SHP77 treated with DMSO at 0.1 percent for 48 hours (cell line): Measurements from ENCODE around the gene UCK1.

ENCODE experiments used
- DNase-seq: peaks from one replicate; lab custom pipeline; 2025; lab: John Stamatoyannopoulos, UW

Gene UCK1

DNA sequence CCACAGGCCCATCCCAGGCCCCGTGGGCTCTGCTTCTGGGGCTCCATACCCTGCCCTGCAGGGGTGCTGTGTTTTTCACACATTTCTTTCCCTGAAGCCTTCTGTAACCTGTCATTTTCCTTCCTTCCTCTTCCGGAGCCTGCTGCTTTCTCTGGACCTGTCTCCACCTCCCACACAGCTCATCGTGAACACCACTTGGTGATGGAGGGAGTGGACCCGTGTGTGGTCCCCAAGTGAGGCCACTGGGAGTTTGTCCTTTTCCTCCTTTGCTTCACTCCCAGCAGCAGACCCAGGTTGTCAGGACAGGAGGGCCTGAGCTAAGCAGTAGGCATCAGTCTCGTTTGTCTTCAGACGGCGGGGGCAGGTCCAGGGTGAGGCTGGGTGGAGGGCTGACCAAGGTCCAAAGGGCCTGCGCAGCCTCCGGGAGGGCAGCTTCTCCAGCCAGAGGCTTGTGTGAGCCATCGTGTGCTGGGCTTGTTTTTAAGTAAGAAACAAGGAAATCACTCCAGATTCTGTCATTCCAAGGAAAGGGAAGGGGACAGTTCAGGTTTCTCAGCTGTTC, 34.1 kb downstream of the UCK1 start:
- no peak for DNase-seq

DNA sequence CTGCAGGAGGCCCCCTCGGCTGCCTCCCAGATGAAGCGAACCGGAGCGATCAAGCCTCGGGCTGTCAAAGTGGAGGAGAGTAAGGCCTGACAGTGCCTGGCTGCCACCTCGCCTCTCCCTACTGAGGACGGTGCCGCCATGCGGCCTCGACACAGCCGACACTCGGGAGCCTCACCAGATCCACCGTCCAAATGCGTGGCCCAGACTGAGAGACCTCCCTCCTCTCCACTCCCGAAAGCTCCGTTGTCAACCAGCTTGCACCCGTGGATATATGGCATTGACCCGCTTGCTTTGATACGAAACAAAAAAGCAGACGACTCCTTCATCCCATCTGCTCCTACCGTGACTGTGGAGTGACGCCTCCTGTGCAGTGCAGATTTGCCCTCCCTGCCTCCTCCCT, 35.3 kb downstream of the UCK1 start:
- DNase-seq = no peak

DNA sequence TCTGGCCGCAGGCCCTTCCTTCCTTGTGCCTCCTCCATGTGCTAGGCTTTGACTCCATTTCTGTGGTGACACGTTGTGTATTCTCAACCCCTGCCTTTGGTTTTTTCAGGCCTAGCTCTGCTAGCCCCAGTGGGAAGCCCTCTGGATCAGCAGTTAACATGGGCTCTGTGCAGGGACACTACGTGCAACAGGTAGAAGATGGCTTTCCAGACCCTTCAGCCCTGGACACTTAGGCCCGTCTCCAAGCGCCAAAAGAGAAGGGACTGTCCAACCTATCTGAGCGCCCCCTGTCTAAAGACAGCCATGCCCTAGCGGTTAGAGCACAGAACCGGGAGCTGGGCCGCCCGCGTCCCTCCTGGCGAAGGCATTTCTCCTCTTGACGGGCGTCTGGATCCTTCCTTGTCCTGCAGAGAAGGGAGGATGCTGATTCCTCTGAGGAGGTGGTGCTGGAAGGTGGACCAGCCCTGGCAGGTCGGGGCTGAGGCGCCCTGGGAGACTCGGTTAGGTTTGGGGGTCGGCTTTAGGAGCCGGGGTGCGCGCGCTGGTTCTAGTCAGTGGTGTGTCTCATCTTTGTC, 36.7 kb downstream of the UCK1 start:
- DNase-seq = no peak

DNA sequence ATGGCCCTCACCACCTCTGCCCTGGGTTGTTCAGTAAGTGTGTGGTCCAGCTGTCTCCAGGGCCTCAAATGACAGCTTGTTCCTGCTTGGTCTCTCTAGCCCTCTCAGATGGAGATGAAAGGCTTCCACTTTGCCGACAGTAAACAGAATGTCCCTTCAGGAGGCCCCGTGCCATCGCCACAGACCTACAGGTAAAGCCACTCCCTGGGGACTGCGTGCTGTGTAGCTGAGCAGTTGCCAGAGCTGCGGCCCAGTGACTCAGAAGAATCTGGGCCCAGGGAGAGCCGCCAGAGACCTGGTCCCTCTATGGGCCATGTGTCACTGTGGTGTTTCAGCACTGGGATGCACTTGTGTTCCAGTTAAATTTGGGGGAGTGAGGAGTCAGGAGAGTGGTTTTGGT, 39.0 kb downstream of the UCK1 start:
- DNase-seq = no peak

DNA sequence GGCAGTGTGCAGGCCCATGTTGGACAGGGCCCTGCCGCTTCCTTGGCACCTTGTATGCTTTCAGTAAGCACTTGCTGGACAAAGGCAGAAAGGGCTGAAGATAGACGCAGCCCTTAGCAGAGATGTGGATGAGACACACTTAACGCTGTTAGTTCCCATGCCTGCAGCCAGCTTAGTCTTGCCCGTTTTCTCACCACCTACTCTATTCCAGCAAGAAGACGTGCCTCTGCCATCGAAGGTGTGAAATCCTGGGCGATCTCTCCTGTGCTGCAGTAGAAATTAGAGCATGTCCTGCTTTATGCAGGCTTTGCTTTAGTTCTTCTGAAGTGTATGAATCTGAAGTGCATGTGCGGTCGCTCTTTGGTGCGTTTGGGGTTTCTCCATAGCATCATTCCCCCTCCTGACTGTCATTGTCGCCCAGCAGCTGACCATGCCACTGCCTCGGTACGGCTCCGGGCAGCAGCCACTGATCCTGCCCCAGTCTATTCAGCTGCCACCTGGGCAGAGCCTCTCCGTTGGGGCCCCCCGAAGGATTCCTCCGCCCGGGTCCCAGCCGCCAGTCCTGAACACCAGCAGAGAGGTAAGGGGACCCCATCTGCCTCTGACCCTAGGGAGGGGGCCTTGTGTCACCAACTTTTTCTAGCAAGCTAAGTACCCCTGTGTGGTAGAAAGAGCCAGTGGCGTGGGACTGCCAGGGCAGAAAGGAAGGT, 39.9 kb downstream of the UCK1 start:
- no peak for DNase-seq

DNA sequence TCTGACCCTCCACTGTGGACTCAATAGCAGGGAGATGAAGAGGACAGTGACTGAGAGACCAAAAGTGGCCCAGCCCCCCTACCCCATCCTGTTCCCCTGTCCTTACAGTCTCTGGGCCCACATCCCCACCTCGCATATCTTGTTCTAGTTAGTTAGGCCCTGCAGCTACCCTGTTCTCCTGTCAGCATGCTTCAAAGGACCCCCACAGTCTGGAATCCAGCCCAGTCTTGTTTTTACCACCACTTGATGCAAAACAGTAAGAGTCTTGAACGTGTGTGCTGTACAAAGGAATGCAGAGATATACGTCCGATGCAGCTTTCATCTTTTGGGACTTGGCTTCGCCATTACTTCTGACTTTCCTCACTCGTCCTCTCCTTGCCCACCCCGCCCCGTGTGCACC, 40.5 kb downstream of the UCK1 start:
- DNase-seq = no peak

DNA sequence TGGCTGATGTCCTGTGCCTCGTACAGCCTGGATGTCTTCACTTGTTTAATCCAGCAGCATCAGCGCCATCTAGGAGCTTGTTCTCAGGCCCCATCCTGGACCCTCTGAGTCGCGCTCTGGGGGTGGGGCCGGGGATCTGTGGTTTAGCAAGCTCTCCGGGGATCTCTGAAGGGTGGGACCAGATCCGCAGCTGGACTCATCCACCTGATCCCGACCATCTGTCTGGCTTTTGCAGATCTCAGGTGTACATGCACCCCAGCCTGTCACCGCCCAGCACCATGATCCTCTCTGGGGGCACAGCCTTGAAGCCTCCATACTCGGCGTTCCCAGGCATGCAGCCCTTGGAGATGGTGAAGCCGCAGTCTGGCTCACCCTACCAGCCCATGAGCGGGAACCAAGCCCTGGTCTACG, 43.4 kb downstream of the UCK1 start:
- no peak for DNase-seq

DNA sequence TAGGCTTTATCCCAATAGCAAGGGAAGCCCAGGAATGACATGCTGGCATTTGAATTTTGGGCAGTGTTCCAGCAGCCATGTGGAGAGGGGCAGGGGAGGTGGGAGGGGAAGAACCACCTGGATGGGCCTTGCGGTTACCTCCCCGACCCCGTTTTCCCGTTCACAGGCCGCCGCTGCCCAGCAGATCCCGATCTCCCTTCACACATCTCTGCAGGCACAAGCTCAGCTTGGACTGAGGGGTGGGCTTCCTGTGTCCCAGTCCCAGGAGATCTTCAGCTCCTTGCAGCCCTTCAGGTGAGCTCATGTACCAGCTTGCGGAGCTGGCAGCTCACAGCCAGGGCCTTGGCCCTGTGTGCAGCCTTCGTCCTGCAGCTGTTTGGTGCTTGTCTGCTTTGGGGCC, 44.1 kb downstream of the UCK1 start:
- no peak for DNase-seq

DNA sequence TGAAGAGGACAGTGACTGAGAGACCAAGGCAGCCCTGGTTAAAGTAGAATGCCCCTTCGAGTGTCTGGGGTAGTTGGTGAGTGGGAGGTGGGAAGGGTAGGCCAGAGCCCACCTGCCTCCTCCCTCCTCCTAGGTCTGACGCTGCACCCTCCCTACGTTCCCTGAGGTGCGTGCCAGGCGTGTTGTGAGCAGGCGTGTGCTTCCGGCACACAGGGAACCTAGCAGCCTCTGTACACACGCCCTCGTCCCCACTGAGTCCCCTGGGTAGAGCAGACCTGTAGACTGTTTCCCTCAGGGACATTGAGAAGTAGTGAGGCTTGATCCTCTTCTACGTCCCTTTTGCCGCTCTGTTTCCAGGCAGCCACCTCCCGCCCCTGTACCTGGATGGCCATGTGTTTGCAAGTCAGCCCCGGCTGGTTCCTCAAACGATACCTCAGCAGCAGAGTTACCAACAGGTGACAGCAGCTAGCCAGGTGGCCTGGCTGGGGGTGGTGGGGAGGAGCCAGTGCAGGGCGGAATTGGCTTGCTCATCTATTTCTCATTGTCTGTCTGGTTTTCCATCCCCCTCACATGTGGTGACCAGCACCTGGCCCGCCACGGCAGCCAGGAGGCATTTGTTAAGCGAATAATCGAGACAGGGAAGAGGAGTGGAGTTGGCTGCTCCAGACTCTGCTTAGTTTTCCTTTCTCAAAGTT, 45.2 kb downstream of the UCK1 start:
- no peak for DNase-seq

DNA sequence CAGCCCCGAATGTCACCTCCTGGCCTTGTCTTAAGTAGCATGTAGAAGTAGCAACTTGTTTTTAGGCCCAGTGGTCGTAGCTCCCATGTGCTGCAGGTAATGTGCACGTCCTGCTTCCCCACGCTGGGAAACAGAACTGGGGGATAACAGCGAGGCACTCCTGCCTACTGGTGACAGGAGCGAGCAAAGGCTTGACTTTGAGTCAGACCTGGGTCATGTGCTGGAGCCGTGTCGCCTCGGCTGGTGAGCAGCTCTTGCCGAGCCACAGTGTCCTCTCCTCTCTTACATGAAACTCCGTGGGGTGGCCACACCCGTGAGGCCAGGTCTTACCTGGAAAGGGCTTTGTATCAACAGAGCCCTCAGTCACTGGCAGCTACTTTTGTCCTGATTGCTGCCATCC, 45.9 kb downstream of the UCK1 start:
- no peak for DNase-seq

DNA sequence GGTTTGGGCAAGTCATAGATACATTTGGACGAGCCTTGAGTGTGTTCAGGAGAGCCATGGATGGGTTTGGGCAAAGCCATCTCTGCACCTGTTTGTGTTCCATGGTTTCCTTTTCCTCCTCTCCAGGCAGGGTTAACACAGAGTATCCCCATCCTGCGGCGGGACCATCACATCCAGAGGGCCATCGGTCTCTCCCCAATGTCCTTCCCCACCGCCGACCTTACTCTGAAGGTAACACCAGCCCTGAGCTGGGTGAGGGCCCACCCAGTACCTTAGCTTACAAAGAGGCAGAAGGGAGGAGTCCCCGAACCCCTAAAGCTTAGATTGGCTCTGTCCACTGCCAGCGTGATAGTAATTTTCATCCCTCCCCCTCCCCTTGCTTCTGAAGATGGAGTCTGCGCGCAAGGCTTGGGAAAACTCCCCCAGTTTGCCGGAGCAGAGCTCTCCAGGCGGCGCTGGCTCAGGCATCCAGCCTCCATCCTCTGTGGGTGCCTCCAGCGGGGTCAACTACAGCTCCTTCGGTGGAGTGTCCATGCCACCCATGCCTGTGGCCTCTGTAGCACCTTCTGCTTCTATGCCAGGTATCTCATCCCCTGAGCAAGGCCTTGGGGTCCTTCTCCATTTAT, 46.4 kb downstream of the UCK1 start:
- DNase-seq = no peak

DNA sequence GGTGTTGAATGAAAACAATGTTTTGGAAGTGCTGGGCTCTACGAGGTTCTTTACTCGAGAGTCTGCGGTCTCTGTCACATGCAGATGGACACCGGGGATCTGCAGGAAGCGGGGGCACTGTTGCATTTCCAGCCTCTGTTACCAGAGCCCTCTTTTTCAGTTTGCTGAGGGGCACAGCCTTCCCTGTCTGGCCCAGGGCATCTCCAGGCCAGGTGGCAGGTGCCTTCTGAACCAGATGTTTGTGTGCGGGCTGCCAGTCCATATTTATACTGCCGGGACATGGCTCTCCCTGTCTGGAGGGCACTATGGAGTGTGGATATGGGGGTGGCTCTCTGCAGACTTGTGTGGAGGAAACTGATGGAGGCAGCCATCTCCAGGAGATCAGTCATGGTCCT, 47.0 kb downstream of the UCK1 start:
- DNase-seq = no peak

DNA sequence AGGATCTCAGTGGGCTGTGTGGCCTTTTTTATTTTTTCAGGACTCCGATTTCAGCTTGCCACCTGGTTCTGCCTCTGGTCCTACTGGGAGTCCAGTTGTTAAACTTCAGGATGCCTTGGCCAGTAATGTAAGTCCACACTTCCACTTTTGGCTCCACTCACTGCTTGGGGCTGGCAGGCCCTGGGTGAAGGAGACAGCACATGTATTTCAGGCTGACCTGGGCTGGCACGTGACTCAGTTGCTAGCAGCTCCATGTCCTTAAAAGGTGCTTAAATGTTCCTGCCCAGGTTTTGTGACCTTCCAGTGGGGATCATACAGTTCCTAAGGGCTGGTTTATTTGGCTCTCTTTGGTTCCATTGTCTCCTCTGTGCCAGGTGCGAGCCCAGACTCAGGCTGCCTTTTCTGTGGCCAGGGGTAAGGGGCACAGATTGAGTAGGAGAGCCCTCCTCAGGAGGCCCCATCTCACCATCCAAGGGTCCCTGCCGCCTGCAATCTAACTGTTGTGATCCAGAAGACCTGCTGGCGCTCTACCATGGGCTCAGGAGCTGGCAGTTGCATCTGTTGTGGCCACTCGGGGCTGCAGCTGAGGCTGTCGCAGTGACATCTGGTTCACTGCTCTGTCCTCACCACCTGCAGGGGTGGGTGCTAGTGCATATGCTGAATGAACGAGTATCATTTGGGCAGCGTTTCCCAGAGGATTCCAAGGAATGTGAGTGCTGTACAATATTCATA, 47.6 kb downstream of the UCK1 start:
- DNase-seq = no peak

DNA sequence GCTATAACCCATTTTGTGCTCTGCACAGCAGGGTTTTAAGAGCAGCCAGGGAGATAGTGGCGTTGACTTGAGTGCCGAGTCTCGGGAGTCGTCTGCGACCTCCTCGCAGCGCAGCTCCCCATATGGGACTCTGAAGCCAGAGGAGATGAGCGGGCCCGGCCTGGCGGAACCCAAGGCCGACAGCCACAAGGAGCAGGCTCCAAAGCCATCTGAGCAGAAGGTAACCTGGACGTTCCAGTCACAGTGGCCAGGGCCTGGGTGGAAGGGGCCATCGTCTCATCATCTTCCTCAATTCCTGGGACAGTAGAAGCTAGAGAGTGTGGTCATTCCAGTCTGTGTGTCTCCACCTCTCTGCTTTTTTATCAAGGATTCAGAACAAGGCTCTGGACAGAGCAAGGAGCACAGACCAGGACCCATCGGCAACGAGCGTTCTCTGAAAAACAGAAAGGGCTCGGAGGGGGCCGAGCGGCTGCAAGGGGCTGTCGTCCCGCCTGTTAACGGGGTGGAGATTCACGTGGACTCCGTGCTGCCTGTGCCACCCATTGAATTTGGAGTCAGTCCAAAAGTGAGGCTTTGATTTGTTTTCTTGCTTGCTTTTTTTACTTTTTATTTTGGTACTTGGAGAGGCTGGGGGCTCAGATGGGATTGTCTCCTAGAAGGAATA, 48.6 kb downstream of the UCK1 start:
- no peak for DNase-seq

DNA sequence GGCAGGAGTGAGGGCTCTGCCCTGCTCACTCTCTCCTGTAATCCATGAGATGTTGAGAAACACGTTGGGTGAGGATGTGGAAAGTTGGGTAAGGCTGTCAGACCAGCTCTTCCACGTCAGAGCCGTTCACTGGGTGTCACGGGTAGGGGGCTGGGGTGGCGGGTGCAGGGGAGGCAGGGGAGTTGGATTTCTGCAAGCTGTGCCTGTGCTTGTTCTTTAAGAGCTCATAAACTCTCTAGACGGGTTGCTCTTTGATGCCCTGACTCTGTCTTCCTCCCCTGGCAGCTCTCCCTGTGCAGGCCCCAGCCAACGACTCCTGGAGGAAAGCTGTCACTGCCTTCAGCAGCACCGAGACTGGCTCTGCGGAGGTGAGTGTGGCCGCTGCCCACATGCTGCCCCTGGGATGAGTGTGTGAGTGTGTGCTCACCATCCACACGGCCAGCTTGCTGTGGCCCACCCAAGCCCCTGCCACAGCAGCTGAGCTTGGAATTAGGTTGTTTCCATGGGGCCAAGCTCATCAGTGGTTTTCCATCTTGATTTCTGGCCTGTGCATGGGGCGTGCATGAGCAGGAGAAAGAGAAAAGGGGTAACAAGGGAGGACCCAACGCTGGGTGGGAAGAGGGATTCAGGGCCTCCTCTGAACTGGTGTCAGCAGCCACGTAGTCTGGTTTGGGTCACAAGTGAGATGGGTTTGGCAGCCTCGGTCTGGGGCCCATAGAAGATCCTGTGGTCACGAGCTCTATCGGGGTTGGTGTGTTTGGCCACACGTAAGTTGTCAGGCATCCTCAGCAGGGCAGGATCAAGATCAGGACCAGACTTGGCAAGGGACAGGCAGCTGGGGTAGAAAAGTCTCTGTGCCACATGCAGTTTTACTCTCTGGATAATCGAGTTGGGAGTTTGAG, 49.4 kb downstream of the UCK1 start:
- DNase-seq = no peak

DNA sequence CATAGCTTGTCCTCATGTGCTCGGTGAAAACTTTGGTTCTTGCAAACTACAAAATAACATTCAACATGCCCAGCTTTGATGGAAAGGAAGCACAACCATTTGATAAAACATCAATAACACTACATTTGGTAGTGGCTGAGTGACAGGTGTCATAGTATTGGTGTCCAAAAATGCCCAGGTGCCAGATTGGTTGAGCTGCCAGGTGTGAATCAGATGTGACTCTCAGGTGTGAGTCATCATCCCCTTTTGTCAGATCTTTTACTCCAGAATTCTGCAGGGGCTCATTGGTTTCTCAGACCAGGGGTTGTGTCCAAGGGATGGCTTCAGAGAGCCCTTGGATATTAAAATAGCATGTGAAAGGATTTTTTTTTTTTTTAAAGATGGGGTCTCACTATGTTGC, 50.8 kb downstream of the UCK1 start:
- DNase-seq = no peak

DNA sequence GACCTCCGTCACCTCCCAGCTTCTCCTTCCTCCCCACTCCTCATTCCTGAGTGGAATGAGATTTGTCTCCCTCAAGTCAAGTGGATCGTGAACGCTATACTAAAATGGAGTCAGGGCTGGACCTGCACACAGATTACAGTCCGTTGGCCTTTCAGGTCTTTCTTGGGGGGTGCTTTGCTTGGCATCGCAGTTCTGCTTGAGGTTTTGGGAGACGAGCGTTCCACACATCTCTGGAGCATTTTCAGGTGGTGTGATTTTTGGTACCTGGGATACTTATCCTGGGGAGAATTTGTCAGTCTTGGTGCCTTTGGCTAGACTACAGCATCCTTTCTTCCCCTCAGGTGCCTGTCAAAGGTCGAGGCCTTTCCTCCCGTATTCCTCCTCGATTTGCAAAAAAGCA, 52.2 kb downstream of the UCK1 start:
- no peak for DNase-seq

DNA sequence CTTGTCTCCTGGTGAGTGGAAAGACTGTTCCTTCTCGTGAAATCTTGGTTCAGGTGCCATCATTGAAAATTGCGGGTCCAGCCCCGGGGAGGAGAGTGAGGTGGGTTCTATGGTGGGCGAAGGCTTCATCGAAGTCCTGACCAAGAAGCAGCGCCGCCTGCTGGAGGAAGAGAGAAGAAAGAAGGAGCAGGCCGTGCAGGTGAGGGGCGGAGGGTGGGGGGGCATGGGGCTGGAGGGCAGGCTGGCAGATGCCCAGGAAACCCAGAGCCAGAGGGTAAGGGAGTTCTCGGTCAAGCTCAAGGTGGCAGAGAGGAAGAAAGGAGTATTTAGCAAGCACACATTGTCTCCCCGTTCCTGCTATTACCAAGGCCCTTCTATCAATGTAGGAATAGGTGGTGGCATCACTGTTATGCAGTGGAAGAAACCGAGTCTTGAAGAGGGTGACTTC, 52.6 kb downstream of the UCK1 start:
- DNase-seq = no peak

DNA sequence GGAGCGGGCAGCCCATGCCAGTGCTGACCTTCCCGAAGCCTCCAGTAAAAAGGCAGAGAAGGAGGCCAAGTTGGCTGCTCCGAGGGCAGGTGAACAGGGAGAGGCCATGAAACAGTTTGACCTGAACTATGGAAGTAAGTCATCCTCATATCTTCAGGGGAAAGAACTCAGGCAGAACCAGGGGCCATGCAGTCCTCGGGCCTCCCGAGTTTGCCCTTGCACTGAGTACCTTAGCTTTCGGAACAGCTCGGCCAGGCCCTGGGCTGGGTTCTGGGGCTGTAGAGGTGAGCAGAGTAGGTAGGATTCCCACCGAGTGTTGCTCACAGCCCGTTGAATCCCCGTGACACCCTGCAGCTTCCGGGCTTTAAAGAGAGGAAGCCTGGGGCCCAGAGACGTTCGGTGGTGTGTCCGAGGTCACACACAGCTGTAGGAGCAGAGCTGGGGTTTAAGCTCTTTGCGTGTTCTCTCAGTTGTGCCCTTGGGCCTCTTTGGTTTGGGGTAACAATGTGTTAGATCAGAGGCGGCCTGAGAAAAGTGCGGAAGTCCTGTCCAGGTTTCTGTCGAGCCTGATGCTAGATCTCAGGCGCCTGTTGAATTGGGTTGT, 53.1 kb downstream of the UCK1 start:
- DNase-seq = no peak

DNA sequence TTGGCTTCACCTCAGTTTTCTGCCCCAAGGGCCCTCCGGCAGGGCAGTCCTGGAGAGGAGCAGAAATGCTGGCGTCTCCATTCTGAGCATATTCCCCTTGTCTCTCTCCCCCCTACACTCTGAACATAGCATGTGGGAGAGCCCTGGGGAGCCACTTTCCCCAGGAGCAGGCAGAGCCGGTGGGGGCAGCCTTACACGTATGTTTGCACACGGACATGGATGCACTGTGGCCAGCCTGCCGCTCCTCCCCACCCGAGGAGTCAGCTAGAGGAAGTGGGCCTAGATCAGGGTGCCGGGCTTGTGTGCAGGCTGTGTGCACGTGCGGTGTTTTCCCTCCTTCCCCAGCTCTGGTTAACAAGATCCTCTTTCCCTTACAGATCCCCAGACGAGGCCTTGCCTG, 53.7 kb downstream of the UCK1 start:
- no peak for DNase-seq
